CD14-positive monocyte (primary cell): Measurements from ENCODE around the gene ELAPOR1. TPM values are rescaled to one million over a fixed set of nuclear protein-coding genes. Genes with fewer than 3 reads are reported as not detected.
A peak's percentile ranks its signal among the peaks of the same experiment; 100 is the strongest.

Experiments
- DNase-seq, 3 donors: peaks; one replicate each; pipeline ENCODE4 v3.0.0-alpha.2; 2011 to 2022
- H2AFZ ChIP-seq: 2 replicates; pipeline ENCODE4 v1.6.0; 2012; ENCODE audit warnings: mild to moderate bottlenecking, low read depth, low read length, inconsistent platforms; ENCODE audit not compliant: insufficient read depth, poor library complexity, severe bottlenecking
- H3K27ac ChIP-seq, 2 donors: 1 replicate in 1 of 2; 2 replicates in 1 of 2; pipeline ENCODE4 v1.5.1; 2012 to 2013; ENCODE audit warnings: low read length in 2 of 2, control low read depth in 1 of 2, inconsistent platforms in 1 of 2, low read depth in 1 of 2, mild to moderate bottlenecking in 1 of 2
- H3K27me3 ChIP-seq, 2 donors: one replicate each; pipeline versions ENCODE4 v1.6.0 to v1.6.1; 2011 to 2013; ENCODE audit warnings: low read length in 2 of 2; ENCODE audit not compliant: control insufficient read depth in 2 of 2, insufficient read depth in 2 of 2
- H3K36me3 ChIP-seq, 2 donors: replicated peaks in 1 of 2; 1 replicate in 1 of 2; 2 replicates in 1 of 2; pipeline versions ENCODE4 v1.5.1 to v1.6.1; 2012 to 2013; ENCODE audit warnings: low read length in 2 of 2, control low read depth in 1 of 2, inconsistent platforms in 1 of 2, mild to moderate bottlenecking in 1 of 2; ENCODE audit not compliant: insufficient read depth in 2 of 2, control insufficient read depth in 1 of 2
- H3K4me1 ChIP-seq, 2 donors: 1 replicate in 1 of 2; 2 replicates in 1 of 2; pipeline versions ENCODE4 v1.5.1 to v1.6.1; 2012 to 2013; ENCODE audit warnings: low read length in 2 of 2, control low read depth in 1 of 2, inconsistent platforms in 1 of 2, mild to moderate bottlenecking in 1 of 2, moderate library complexity in 1 of 2; ENCODE audit not compliant: insufficient read depth in 2 of 2, control insufficient read depth in 1 of 2
- H3K4me2 ChIP-seq: replicated peaks from 2 replicates; pipeline ENCODE3; 2012; ENCODE audit warnings: low read length, moderate library complexity, mild to moderate bottlenecking; ENCODE audit not compliant: poor library complexity, severe bottlenecking; ENCODE audit errors: extremely low read depth
- H3K4me3 ChIP-seq, 3 experiments: fragments of 200-600 bp in 1 of 3; sonication (generic) in 1 of 3; replicated peaks in 1 of 3; 1 replicate in 2 of 3; 2 replicates in 1 of 3; pipeline ENCODE4 v1.5.1; 2011 to 2013; ENCODE audit warnings: low read length in 3 of 3, mild to moderate bottlenecking in 3 of 3, control low read depth in 2 of 3, low read depth in 2 of 3, inconsistent platforms in 1 of 3, moderate library complexity in 1 of 3
- H3K79me2 ChIP-seq: 2 replicates; pipeline ENCODE4 v1.6.0; 2012; ENCODE audit warnings: mild to moderate bottlenecking, control low read depth, inconsistent platforms, low read length, moderate library complexity; ENCODE audit not compliant: insufficient read depth
- H3K9ac ChIP-seq: 2 replicates; pipeline ENCODE4 v1.6.0; 2017; ENCODE audit warnings: low read length, mild to moderate bottlenecking; ENCODE audit not compliant: insufficient read depth, poor library complexity, severe bottlenecking
- H3K9me3 ChIP-seq, 2 donors: replicated peaks in 1 of 2; 1 replicate in 1 of 2; 2 replicates in 1 of 2; pipeline versions ENCODE4 v1.5.1 to v1.6.1; 2012 to 2013; ENCODE audit warnings: low read length in 2 of 2, control low read depth in 1 of 2; ENCODE audit not compliant: control insufficient read depth in 1 of 2, insufficient read depth in 1 of 2
- H4K20me1 ChIP-seq: 2 replicates; pipeline ENCODE4 v1.6.0; 2012; ENCODE audit warnings: mild to moderate bottlenecking, low read length, control low read depth, moderate library complexity; ENCODE audit not compliant: insufficient read depth
- H3K27ac Mint-ChIP-seq, 7 donors: one replicate each; pipeline ENCODE4 v1.8.0; 2020; ENCODE audit warnings: mild to moderate bottlenecking in 7 of 7, mixed read lengths in 7 of 7, moderate library complexity in 6 of 7, inconsistent platforms in 2 of 7
- H3K27me3 Mint-ChIP-seq, 3 donors: one replicate each; pipeline ENCODE4 v1.8.0; 2021 to 2022; ENCODE audit warnings: low read depth in 3 of 3, mild to moderate bottlenecking in 3 of 3, mixed read lengths in 3 of 3, moderate library complexity in 3 of 3, inconsistent platforms in 1 of 3
- H3K36me3 Mint-ChIP-seq, 2 donors: one replicate each; pipeline ENCODE4 v1.8.0; 2020; ENCODE audit warnings: mixed read lengths in 2 of 2, inconsistent platforms in 1 of 2, mild to moderate bottlenecking in 1 of 2
- H3K4me1 Mint-ChIP-seq: one replicate; pipeline ENCODE4 v1.8.0; 2020; ENCODE audit warnings: mild to moderate bottlenecking, mixed read lengths
- H3K4me3 Mint-ChIP-seq, 2 donors: one replicate each; pipeline ENCODE4 v1.8.0; 2020; ENCODE audit warnings: mild to moderate bottlenecking in 2 of 2, mixed read lengths in 2 of 2, moderate library complexity in 1 of 2
- H3K9me3 Mint-ChIP-seq, 7 donors: one replicate each; pipeline ENCODE4 v1.8.0; 2020 to 2022; ENCODE audit warnings: mixed read lengths in 7 of 7, mild to moderate bottlenecking in 6 of 7, moderate library complexity in 6 of 7, inconsistent platforms in 2 of 7
- CTCF ChIP-seq: fragments of 200-600 bp; IDR thresholded peaks from one replicate; pipeline ENCODE4 v1.8.0; 2022; ENCODE audit warnings: antibody characterized with exemption, mild to moderate bottlenecking
- WGBS: methylation state at CpG from one replicate; pipeline ENCODE4 v1.1.5; 2013; ENCODE audit warnings: missing lambda C conversion rate; ENCODE audit not compliant: insufficient coverage; 5-methylcytosine and 5-hydroxymethylcytosine counted together
- intact Hi-C, 2 donors: fragments of 100-400 bp; cut with micrococcal nuclease; formaldehyde crosslinking; loops; one replicate each; pipeline versions ENCODE4 v1.15.0 to v1.15.1; 2023
- polyA plus RNA-seq, 3 donors: library from polyadenylated mRNA; depleted of rRNA in 1 of 3; unstranded in 2 of 3; stranded (reverse) in 1 of 3; fragments of 300-500 nt in 2 of 3; fragments of >200 nt in 1 of 3; fragmentation: Illumina TruSeq in 2 of 3; gene quantifications; 1 replicate in 2 of 3; 2 replicates in 1 of 3; pipeline ENCODE4 v1.2.3, GENCODE V29; 2012 to 2021

The ELAPOR1 gene
- polyA plus RNA-seq, 3 donors, result 0.12 TPM; not detected in 2

- no peak overlapping the region for H3K27ac ChIP-seq
Measured at GRCh38 chr1:109105881-109106280, 8.0 kb upstream of the ELAPOR1 start.

GRCh38 chr1:109107785-109108184, 6.1 kb upstream of the ELAPOR1 start:
- intact Hi-C loops, result no loop called here
- Histone ChIP-seq H2AFZ (no peak overlapping the region), H3K9me3 (no peaks in the 10 kb centered on the region), H3K27me3 (peaks cover 0 to 2% of the 10 kb centered on the region in 2 donors), H3K4me1 (peaks cover 24 to 26% of the 10 kb centered on the region in 2 donors), H3K27ac (no peak overlapping the region), H4K20me1 (no peaks in the 10 kb centered on the region), H3K36me3 (no peaks in the 10 kb centered on the region), H3K4me2 (no peak overlapping the region), H3K79me2 (no peaks in the 10 kb centered on the region), H3K9ac (no peak overlapping the region), H3K4me3 (no peak overlapping the region)
- H3K36me3 Mint-ChIP-seq, result peaks cover 3 to 6% of the 10 kb centered on the region in 2 donors
- no peak overlapping the region for H3K27ac Mint-ChIP-seq
- no peak for TF ChIP-seq CTCF
- peaks cover 35% of the 10 kb centered on the region for H3K4me1 Mint-ChIP-seq
- H3K4me3 Mint-ChIP-seq, result peak overlapping the region in 1 of 2 donors; percentile 14
- H3K27me3 Mint-ChIP-seq, result peaks cover 6 to 15% (median 10%) of the 10 kb centered on the region in 3 donors
- H3K9me3 Mint-ChIP-seq, result peaks cover 0 to 3% (median 0%) of the 10 kb centered on the region in 7 donors
- WGBS, result 85% methylated on average over 5 of the region's 7 CpGs
- no peak for DNase-seq

More at GRCh38 chr1:109105881-109106280, 8.0 kb upstream of the ELAPOR1 start:
- Histone ChIP-seq H3K9ac (no peak overlapping the region), H2AFZ (no peak overlapping the region), H3K9me3 (no peaks in the 10 kb centered on the region), H3K4me3 (no peak overlapping the region), H3K4me2 (no peak overlapping the region), H4K20me1 (no peaks in the 10 kb centered on the region), H3K4me1 (peaks cover 13 to 15% of the 10 kb centered on the region in 2 donors), H3K27me3 (peaks cover 0 to 2% of the 10 kb centered on the region in 2 donors), H3K79me2 (peaks cover 8% of the 10 kb centered on the region), H3K36me3 (no peaks in the 10 kb centered on the region)
- DNase-seq, result no peak
- 80% methylated on average over 1 of the region's 4 CpGs for WGBS
- Mint-ChIP-seq H3K4me3 (no peak overlapping the region), H3K4me1 (peaks cover 23% of the 10 kb centered on the region), H3K9me3 (peaks cover 0 to 3% (median 0%) of the 10 kb centered on the region in 7 donors), H3K27ac (no peak overlapping the region), H3K36me3 (peaks cover 3 to 5% of the 10 kb centered on the region in 2 donors), H3K27me3 (peaks cover 5 to 13% (median 11%) of the 10 kb centered on the region in 3 donors)
- TF ChIP-seq CTCF, result no peak
- intact Hi-C loops, result no loop called here
